Keratinocyte (primary cell): ENCODE data around the gene GPR183. TPM values are rescaled to one million over a fixed set of nuclear protein-coding genes. Genes with fewer than 3 reads are reported as not detected.

ENCODE experiments used
- DNase-seq: peaks from one replicate; pipeline ENCODE4 v3.0.0-alpha.2; 2011; ENCODE audit warnings: low read depth, missing footprints, low spot score
- FAIRE-seq: peaks from 2 replicates; lab custom pipeline; 2011; peaks lifted over from hg19 to GRCh38; lab: Jason Lieb, UNC
- H2AFZ ChIP-seq: 2 replicates; pipeline ENCODE4 v1.6.0; 2012; ENCODE audit warnings: low read length, control low read depth, inconsistent platforms; ENCODE audit not compliant: control insufficient read depth
- H3K27ac ChIP-seq: 2 replicates; pipeline ENCODE4 v1.5.1; 2011; ENCODE audit warnings: low read length; ENCODE audit not compliant: control insufficient read depth, insufficient read depth
- H3K27me3 ChIP-seq: 3 replicates; pipeline ENCODE4 v1.6.0; 2011; ENCODE audit warnings: low read length; ENCODE audit not compliant: control insufficient read depth, insufficient read depth; ENCODE audit errors: extremely low read depth
- H3K36me3 ChIP-seq, 2 experiments: 2 replicates in 1 of 2; 3 replicates in 1 of 2; pipeline ENCODE4 v1.5.1; 2011; ENCODE audit warnings: low read length in 2 of 2, mild to moderate bottlenecking in 1 of 2; ENCODE audit not compliant: control insufficient read depth in 2 of 2, insufficient read depth in 2 of 2; ENCODE audit errors: extremely low read depth in 1 of 2
- H3K4me1 ChIP-seq: 3 replicates; pipeline ENCODE4 v1.5.1; 2011; ENCODE audit warnings: low read length; ENCODE audit not compliant: control insufficient read depth, insufficient read depth; ENCODE audit errors: extremely low read depth
- H3K4me2 ChIP-seq: 3 replicates; pipeline ENCODE4 v1.6.0; 2011; ENCODE audit warnings: low read depth, low read length; ENCODE audit not compliant: control insufficient read depth, insufficient read depth; ENCODE audit errors: extremely low read depth
- H3K4me3 ChIP-seq, 3 experiments: fragments of 200-600 bp in 1 of 3; sonication (generic) in 1 of 3; 2 replicates in 2 of 3; 3 replicates in 1 of 3; pipeline ENCODE4 v1.5.1; 2011 to 2016; ENCODE audit warnings: low read length in 3 of 3, mild to moderate bottlenecking in 3 of 3, control low read depth in 2 of 3, inconsistent platforms in 1 of 3, low read depth in 1 of 3, mixed read lengths in 1 of 3, mixed run types in 1 of 3, moderate library complexity in 1 of 3; ENCODE audit not compliant: control insufficient read depth in 2 of 3, insufficient read depth in 2 of 3; ENCODE audit errors: extremely low read depth in 1 of 3
- H3K79me2 ChIP-seq: 2 replicates; pipeline ENCODE4 v1.6.0; 2012; ENCODE audit warnings: low read length; ENCODE audit not compliant: control insufficient read depth, insufficient read depth
- H3K9ac ChIP-seq: 3 replicates; pipeline ENCODE4 v1.6.0; 2011; ENCODE audit warnings: low read length; ENCODE audit not compliant: control insufficient read depth, insufficient read depth; ENCODE audit errors: extremely low read depth
- H3K9me1 ChIP-seq: 3 replicates; pipeline ENCODE4 v1.6.0; 2011; ENCODE audit warnings: low read length; ENCODE audit not compliant: control insufficient read depth, insufficient read depth; ENCODE audit errors: extremely low read depth
- H3K9me3 ChIP-seq: 2 replicates; pipeline ENCODE4 v1.5.1; 2012; ENCODE audit warnings: low read depth, low read length; ENCODE audit not compliant: control insufficient read depth
- H4K20me1 ChIP-seq: 3 replicates; pipeline ENCODE4 v1.6.0; 2011; ENCODE audit warnings: low read length; ENCODE audit not compliant: control insufficient read depth, insufficient read depth; ENCODE audit errors: extremely low read depth
- EZH2 ChIP-seq: IDR thresholded peaks from one replicate; pipeline ENCODE4 v1.6.1; 2012; ENCODE audit warnings: inconsistent platforms, mild to moderate bottlenecking, low read length, moderate library complexity
- dilution Hi-C: fragments of 300-500 bp; cut with MboI; formaldehyde crosslinking; loops from one replicate; pipeline ENCODE4 v1.7.0; 2020; ENCODE audit warnings: low sequenced_read_pairs; ENCODE audit not compliant: extremely low pct_ligation_motif_present
- polyA plus RNA-seq, 5 experiments: library from polyadenylated mRNA; depleted of rRNA in 3 of 5; stranded (reverse) in 3 of 5; stranded (forward) in 1 of 5; unstranded in 1 of 5; fragments of >200 nt; gene quantifications; 1 replicate in 1 of 5; 2 replicates in 3 of 5; 3 replicates in 1 of 5; pipeline versions ENCODE4 v1.2.1 to v1.2.3, GENCODE V29; 2011 to 2012; ENCODE audit warnings: missing spikeins in 2 of 5, low read depth in 1 of 5, low replicate concordance in 1 of 5
- TF ChIP-seq, protein P1 (sequence below), 3 experiments: IDR thresholded peaks in 1 of 3; conservative IDR thresholded peaks in 1 of 3; optimal IDR thresholded peaks in 1 of 3; 2 replicates in 2 of 3; 3 replicates in 1 of 3; pipeline versions ENCODE3 to v1.5.1; 2011; ENCODE audit warnings: low read length in 3 of 3, mild to moderate bottlenecking in 3 of 3, moderate library complexity in 2 of 3, control low read depth in 1 of 3, inconsistent platforms in 1 of 3; ENCODE audit not compliant: insufficient read depth in 2 of 3; ENCODE audit errors: extremely low read depth in 1 of 3

The GPR183 gene
- polyA plus RNA-seq, 1 donor (not counting 4 experiments of a cell fraction or from before 2014, with no cell fraction given): not detected

DNA sequence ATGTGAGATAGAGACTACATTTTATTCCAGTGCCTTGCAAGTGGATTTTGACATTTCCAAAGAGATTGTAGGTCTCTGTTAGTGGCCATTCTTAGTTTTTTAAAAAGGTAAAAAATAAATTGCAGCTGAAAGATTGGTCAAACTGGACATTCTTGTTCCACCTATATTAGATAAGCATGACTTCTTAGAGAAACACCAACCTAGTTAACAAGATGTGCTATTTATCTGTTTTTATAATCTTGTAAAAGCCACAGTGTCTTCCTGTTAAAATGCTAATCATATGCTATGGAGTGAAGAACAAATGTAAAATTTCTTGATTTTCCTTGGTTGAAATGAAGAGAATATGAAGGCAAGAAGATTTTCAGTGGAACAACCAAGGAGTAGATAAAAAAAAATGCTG is 33.4 kb upstream of the GPR183 start:
- no peak overlapping the region for H3K4me3 ChIP-seq
- H3K27ac ChIP-seq: no peak overlapping the region
- no peaks in the 10 kb centered on the region for H4K20me1 ChIP-seq
- H3K4me1 ChIP-seq: no peaks in the 10 kb centered on the region
- no peaks in the 10 kb centered on the region for H3K79me2 ChIP-seq
- no peaks in the 10 kb centered on the region for H3K9me3 ChIP-seq
- FAIRE-seq (no peak), DNase-seq (no peak)
- H3K9ac ChIP-seq: no peak overlapping the region
- H3K4me2 ChIP-seq: no peak overlapping the region
- H3K36me3 ChIP-seq: peaks cover 11 to 18% of the 10 kb centered on the region in 2 experiments
- no peaks in the 10 kb centered on the region for H3K27me3 ChIP-seq
- dilution Hi-C loops: no loop called here
- no peaks in the 10 kb centered on the region for H3K9me1 ChIP-seq
- TF ChIP-seq, protein P1, sequence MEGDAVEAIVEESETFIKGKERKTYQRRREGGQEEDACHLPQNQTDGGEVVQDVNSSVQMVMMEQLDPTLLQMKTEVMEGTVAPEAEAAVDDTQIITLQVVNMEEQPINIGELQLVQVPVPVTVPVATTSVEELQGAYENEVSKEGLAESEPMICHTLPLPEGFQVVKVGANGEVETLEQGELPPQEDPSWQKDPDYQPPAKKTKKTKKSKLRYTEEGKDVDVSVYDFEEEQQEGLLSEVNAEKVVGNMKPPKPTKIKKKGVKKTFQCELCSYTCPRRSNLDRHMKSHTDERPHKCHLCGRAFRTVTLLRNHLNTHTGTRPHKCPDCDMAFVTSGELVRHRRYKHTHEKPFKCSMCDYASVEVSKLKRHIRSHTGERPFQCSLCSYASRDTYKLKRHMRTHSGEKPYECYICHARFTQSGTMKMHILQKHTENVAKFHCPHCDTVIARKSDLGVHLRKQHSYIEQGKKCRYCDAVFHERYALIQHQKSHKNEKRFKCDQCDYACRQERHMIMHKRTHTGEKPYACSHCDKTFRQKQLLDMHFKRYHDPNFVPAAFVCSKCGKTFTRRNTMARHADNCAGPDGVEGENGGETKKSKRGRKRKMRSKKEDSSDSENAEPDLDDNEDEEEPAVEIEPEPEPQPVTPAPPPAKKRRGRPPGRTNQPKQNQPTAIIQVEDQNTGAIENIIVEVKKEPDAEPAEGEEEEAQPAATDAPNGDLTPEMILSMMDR (optimal IDR thresholded peaks at IDR 0.05 in 1 of 3, IDR thresholded peaks at IDR 0.05 in 1 of 3, conservative IDR thresholded peaks at IDR 0.05 in 1 of 3; ENCODE audit: extremely low read depth in 1 of 3, insufficient read depth in 2 of 3, low read length in 3 of 3): no peak
- TF ChIP-seq EZH2: no peak
- no peak overlapping the region for H2AFZ ChIP-seq

- H3K9me3 ChIP-seq: no peaks in the 10 kb centered on the region
- no peaks in the 10 kb centered on the region for H4K20me1 ChIP-seq
- H3K4me3 ChIP-seq: no peak overlapping the region
- no peaks in the 10 kb centered on the region for H3K9me1 ChIP-seq
- no peak for FAIRE-seq
- no peaks in the 10 kb centered on the region for H3K4me1 ChIP-seq
- H3K9ac ChIP-seq: no peak overlapping the region
- no peaks in the 10 kb centered on the region for H3K27me3 ChIP-seq
- H3K79me2 ChIP-seq: no peaks in the 10 kb centered on the region
- dilution Hi-C loops: no loop called here
- H3K27ac ChIP-seq: no peak overlapping the region
- no peak overlapping the region for H3K4me2 ChIP-seq
- no peak for DNase-seq
- TF ChIP-seq EZH2: no peak
- TF ChIP-seq, protein P1 (optimal IDR thresholded peaks at IDR 0.05 in 1 of 3, IDR thresholded peaks at IDR 0.05 in 1 of 3, conservative IDR thresholded peaks at IDR 0.05 in 1 of 3; ENCODE audit: extremely low read depth in 1 of 3, insufficient read depth in 2 of 3, low read length in 3 of 3): no peak
- H3K36me3 ChIP-seq: peaks cover 11 to 17% of the 10 kb centered on the region in 2 experiments
- no peak overlapping the region for H2AFZ ChIP-seq
These were observed 32.7 kb upstream of the GPR183 start for GRCh38 chr13:99339736-99340397.
